Brain microvascular endothelial cell (primary cell): Measurements from ENCODE around the gene HOXD10.

Source experiments
- DNase-seq: peaks from one replicate; pipeline ENCODE4 v3.0.0-alpha.2; 2020
- H3K27ac ChIP-seq: fragments of 250-450 bp; sonication (Bioruptor Pico); 2 replicates; pipeline ENCODE4 v1.5.1; 2020; ENCODE audit warnings: mild to moderate bottlenecking, moderate library complexity
- H3K27me3 ChIP-seq: fragments of 250-450 bp; sonication (Bioruptor Pico); replicated peaks from 2 replicates; pipeline ENCODE4 v1.5.1; 2020; ENCODE audit warnings: mild to moderate bottlenecking
- H3K36me3 ChIP-seq: fragments of 250-450 bp; sonication (Bioruptor Pico); replicated peaks from 2 replicates; pipeline ENCODE4 v1.5.1; 2020; ENCODE audit warnings: mild to moderate bottlenecking
- H3K4me3 ChIP-seq: 2 replicates; pipeline ENCODE4 v1.5.1; 2011; ENCODE audit warnings: low read depth, mild to moderate bottlenecking, control low read depth, low read length, moderate library complexity
- in situ Hi-C: cut with HindIII; loops from 2 replicates; pipeline ENCODE4 v1.10.0; 2017; ENCODE audit warnings: low sequenced_read_pairs, low pct_ligation_motif_present
- TF ChIP-seq, protein P1 (sequence below): IDR thresholded peaks from 2 replicates; pipeline ENCODE4 v1.5.1; 2011; ENCODE audit warnings: low read depth, mild to moderate bottlenecking, moderate library complexity, low read length, control low read depth, inconsistent platforms; ENCODE audit errors: missing control alignments

Gene HOXD10

DNA sequence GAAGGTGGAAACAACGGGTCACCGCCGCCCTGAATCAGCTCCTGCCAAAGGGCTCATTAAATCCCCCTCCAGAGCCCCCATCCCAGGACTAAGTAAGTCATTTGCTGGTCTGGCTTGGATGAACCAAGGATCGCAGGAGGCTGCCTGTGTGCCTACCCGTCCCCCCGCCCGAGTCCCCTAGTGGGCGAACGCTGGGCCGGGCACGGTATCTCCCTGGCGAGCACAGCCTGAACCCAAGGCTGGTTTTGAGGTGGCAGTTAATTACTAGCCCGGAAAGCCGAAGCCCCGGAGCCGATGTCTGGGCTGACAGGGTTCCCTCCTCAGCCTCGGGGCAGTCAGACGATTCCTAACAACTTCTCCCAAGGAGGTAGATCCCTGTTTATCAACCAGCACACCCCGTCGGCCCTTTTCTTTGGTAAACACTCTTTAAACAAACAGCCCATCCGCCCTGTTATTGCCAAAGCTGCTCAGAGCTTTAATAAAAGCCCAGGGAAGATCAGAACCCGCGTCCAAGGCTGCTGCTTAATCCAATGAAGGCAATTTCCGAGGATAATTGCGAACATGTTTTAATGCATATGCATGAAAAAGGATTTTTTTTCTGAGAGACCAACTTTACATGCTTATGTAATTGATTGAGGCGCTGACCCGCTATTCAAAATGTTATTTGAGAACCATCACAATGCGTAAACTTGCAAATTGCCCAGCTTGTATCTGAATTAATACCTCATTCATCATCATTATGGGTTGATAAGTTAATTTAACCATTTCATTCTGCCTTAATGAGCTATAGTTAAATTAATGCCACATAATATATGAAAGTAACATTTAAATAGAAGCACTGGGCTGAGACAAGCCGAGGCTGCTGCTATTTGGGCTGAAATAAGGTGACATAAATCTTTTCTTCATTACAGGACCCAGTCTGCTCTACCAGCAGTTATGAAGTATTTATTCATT lies 43.4 kb upstream of the HOXD10 start:
- Histone ChIP-seq H3K27ac (no peak overlapping the region), H3K36me3 (no peaks in the 10 kb centered on the region), H3K4me3 (no peak overlapping the region), H3K27me3 (peaks cover 90% of the 10 kb centered on the region)
- TF ChIP-seq, protein P1, sequence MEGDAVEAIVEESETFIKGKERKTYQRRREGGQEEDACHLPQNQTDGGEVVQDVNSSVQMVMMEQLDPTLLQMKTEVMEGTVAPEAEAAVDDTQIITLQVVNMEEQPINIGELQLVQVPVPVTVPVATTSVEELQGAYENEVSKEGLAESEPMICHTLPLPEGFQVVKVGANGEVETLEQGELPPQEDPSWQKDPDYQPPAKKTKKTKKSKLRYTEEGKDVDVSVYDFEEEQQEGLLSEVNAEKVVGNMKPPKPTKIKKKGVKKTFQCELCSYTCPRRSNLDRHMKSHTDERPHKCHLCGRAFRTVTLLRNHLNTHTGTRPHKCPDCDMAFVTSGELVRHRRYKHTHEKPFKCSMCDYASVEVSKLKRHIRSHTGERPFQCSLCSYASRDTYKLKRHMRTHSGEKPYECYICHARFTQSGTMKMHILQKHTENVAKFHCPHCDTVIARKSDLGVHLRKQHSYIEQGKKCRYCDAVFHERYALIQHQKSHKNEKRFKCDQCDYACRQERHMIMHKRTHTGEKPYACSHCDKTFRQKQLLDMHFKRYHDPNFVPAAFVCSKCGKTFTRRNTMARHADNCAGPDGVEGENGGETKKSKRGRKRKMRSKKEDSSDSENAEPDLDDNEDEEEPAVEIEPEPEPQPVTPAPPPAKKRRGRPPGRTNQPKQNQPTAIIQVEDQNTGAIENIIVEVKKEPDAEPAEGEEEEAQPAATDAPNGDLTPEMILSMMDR = no peak
- DNase-seq = no peak
- in situ Hi-C loops = no loop called here

DNA sequence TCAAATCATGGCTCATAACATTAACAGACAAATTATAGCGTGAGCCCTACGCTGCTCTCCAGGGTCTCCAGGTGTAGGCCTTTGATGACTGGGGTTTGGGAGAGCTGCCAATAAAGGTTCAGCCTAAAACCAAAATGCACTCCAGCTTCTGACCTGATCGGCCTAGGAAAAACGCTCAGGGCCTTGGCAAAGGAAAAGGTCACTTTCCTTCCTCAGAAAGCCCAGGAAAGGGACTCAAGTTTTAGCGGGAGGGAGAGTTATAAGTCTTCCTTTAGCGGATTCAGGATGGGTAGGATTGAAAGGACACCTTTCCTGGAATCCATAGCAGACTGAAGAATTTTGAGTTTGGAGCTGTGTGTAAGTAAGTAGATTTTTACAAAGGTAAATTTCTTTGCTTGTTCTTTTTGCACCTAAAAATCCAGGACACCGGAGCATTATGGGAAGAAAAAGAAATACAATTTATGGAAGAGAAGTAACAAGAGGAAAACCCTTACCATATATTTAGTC lies 41.6 kb upstream of the HOXD10 start:
- in situ Hi-C loops = no loop called here
- TF ChIP-seq, protein P1 = no peak

DNA sequence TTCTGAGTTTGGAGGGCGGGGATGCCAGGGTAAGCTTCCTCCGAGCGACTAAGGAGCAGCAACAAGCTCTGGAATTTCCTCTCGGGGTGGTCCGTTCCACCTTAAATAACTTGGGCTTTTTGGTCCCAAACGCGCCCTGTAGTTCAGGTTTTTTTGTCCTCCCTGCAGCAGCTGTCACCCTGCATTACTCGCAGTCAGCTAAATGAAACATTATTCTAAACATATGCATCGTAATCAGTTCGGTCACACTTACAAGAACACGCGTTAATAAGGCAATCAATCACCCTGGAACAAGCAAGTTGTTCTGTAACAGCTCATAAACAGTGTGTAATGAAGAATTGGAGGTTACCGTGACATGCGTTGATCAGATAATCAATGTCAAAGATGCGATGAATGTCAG lies 41.1 kb upstream of the HOXD10 start:
- Histone ChIP-seq H3K27me3 (peaks cover 89% of the 10 kb centered on the region), H3K27ac (no peak overlapping the region), H3K4me3 (no peak overlapping the region), H3K36me3 (no peaks in the 10 kb centered on the region)
- TF ChIP-seq, protein P1 = no peak
- in situ Hi-C loops = no loop called here
- DNase-seq = no peak

More for the DNA sequence above, 41.6 kb upstream of the HOXD10 start:
- Histone ChIP-seq H3K4me3 (no peak overlapping the region), H3K36me3 (no peaks in the 10 kb centered on the region), H3K27ac (no peak overlapping the region), H3K27me3 (peaks cover 90% of the 10 kb centered on the region)
- no peak for DNase-seq

DNA sequence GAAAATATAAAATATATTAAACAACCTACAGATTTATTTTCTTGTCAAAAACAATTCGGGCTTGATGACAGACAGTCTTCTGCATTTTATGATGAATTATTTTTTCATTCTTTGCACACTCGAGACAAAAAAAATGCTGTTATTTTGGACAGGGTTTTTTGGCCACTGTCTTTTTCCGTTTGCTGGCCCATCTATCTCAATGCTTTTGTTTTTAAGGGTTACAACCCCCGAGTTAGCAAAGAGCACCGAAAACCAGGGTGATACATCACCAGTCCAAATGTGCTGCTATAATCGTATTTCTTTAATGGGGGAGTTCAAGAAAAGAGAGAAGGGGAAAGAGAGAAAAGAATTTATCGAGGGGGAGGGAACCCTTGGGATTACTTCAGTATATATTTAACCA lies 40.5 kb upstream of the HOXD10 start:
- no peak overlapping the region for H3K4me3 ChIP-seq
- TF ChIP-seq, protein P1 = no peak
- DNase-seq = no peak
- H3K27ac ChIP-seq = no peak overlapping the region
- H3K36me3 ChIP-seq = no peaks in the 10 kb centered on the region
- in situ Hi-C loops = no loop called here
- H3K27me3 ChIP-seq = peaks cover 91% of the 10 kb centered on the region

DNA sequence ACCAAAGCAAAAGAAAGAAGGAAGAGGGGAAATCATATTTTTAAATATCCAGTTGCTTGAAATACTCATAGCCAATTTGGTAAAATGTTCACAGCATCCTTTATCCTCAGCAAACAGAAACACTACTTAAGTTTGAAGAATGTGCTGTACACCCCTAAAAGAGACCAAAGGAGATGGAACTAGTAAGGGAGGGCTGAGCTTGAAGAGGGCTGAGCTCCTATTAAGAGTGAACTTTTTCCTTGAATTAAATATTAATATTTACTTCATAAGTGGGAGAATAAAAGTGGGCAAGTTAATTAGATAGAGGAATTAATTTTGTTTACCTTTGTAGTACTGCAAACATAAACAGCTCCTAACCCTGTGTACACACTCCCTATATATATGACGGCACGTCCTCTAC lies 39.8 kb upstream of the HOXD10 start:
- TF ChIP-seq, protein P1 = no peak
- Histone ChIP-seq H3K27me3 (peaks cover 91% of the 10 kb centered on the region), H3K4me3 (no peak overlapping the region), H3K36me3 (no peaks in the 10 kb centered on the region), H3K27ac (no peak overlapping the region)
- no peak for DNase-seq
- in situ Hi-C loops = no loop called here
